ENCODE data around the gene CFAP99.

The CFAP99 gene

GRCh38 chr4:2411786-2412510, 6.8 kb upstream of the CFAP99 start:
- no peak for TF ChIP-seq FOXP2 (optimal IDR thresholded peaks at IDR 0.05; ENCODE audit: borderline replicate concordance, extremely low read depth, extremely low read length, insufficient read depth)
- no peak for TF ChIP-seq REST (IDR thresholded peaks at IDR 0.05; ENCODE audit: insufficient read depth in 1 of 2, low read depth in 2 of 2, low read length in 2 of 2)
- TF ChIP-seq TAF1 (IDR thresholded peaks at IDR 0.05; ENCODE audit: borderline replicate concordance, insufficient read depth, low read length), result no peak
- TF ChIP-seq SIN3A (IDR thresholded peaks at IDR 0.05; ENCODE audit: borderline replicate concordance, insufficient read depth, low read length), result no peak
- TF ChIP-seq POLR2AphosphoS5 (IDR thresholded peaks at IDR 0.05; ENCODE audit: low read depth, low read length), result no peak

GRCh38 chr4:2412534-2412884, 6.2 kb upstream of the CFAP99 start:
- TF ChIP-seq REST (IDR thresholded peaks at IDR 0.05; ENCODE audit: insufficient read depth in 1 of 2, low read depth in 2 of 2, low read length in 2 of 2) (no peak), TAF1 (IDR thresholded peaks at IDR 0.05; ENCODE audit: borderline replicate concordance, insufficient read depth, low read length) (no peak), FOXP2 (optimal IDR thresholded peaks at IDR 0.05; ENCODE audit: borderline replicate concordance, extremely low read depth, extremely low read length, insufficient read depth) (no peak), SIN3A (IDR thresholded peaks at IDR 0.05; ENCODE audit: borderline replicate concordance, insufficient read depth, low read length) (no peak), POLR2AphosphoS5 (IDR thresholded peaks at IDR 0.05; ENCODE audit: low read depth, low read length) (no peak)

GRCh38 chr4:2412885-2413716, 5.7 kb upstream of the CFAP99 start:
- TF ChIP-seq REST (IDR thresholded peaks at IDR 0.05; ENCODE audit: insufficient read depth in 1 of 2, low read depth in 2 of 2, low read length in 2 of 2), result peak; percentile 62 to 81
- no peak for TF ChIP-seq FOXP2 (optimal IDR thresholded peaks at IDR 0.05; ENCODE audit: borderline replicate concordance, extremely low read depth, extremely low read length, insufficient read depth)

GRCh38 chr4:2413821-2414610, 4.7 kb upstream of the CFAP99 start:
- TF ChIP-seq TAF1 (IDR thresholded peaks at IDR 0.05; ENCODE audit: borderline replicate concordance, insufficient read depth, low read length) (no peak), REST (IDR thresholded peaks at IDR 0.05; ENCODE audit: insufficient read depth in 1 of 2, low read depth in 2 of 2, low read length in 2 of 2) (no peak), SIN3A (IDR thresholded peaks at IDR 0.05; ENCODE audit: borderline replicate concordance, insufficient read depth, low read length) (no peak), POLR2AphosphoS5 (IDR thresholded peaks at IDR 0.05; ENCODE audit: low read depth, low read length) (no peak), FOXP2 (optimal IDR thresholded peaks at IDR 0.05; ENCODE audit: borderline replicate concordance, extremely low read depth, extremely low read length, insufficient read depth) (no peak)
